DOHH2 (cell line): ENCODE results near the gene SLC1A1.

Experiments used
- H3F3A ChIP-seq: fragments of 200-600 bp; sonication (generic), shearing (Covaris generic); 2 replicates; pipeline ENCODE4 v1.6.0; 2016; ENCODE audit warnings: antibody characterized with exemption, mild to moderate bottlenecking; ENCODE audit not compliant: control insufficient read depth, insufficient read depth
- H3K27ac ChIP-seq: fragments of 200-600 bp; sonication (generic); 2 replicates; pipeline ENCODE4 v1.5.1; 2014; ENCODE audit warnings: low read depth, mild to moderate bottlenecking, low read length, moderate library complexity
- H3K27me3 ChIP-seq: fragments of 200-600 bp; sonication (generic); 2 replicates; pipeline ENCODE4 v1.6.1; 2014; ENCODE audit warnings: mild to moderate bottlenecking, low read length, mixed read lengths; ENCODE audit not compliant: control insufficient read depth
- H3K36me3 ChIP-seq: fragments of 200-600 bp; sonication (generic); 2 replicates; pipeline ENCODE4 v1.6.1; 2014; ENCODE audit warnings: mild to moderate bottlenecking, low read length, moderate library complexity, mixed read lengths; ENCODE audit not compliant: control insufficient read depth
- H3K4me1 ChIP-seq: fragments of 200-600 bp; sonication (generic); 2 replicates; pipeline ENCODE4 v1.6.1; 2014; ENCODE audit warnings: mild to moderate bottlenecking, low read length, mixed read lengths; ENCODE audit not compliant: control insufficient read depth
- H3K4me2 ChIP-seq: fragments of 200-600 bp; sonication (generic); 2 replicates; pipeline ENCODE4 v1.6.0; 2014; ENCODE audit warnings: mild to moderate bottlenecking, low read length, moderate library complexity
- H3K4me3 ChIP-seq: fragments of 200-600 bp; sonication (generic); 2 replicates; pipeline ENCODE4 v1.5.1; 2014; ENCODE audit warnings: mild to moderate bottlenecking, low read length, mixed read lengths
- H3K79me2 ChIP-seq: fragments of 200-600 bp; sonication (generic); 2 replicates; pipeline ENCODE4 v1.6.1; 2014; ENCODE audit warnings: mild to moderate bottlenecking, low read length, mixed read lengths; ENCODE audit not compliant: control insufficient read depth
- H3K9me2 ChIP-seq: fragments of 200-600 bp; sonication (generic); replicated peaks from 2 replicates; pipeline ENCODE4 v1.6.1; 2014; ENCODE audit warnings: mild to moderate bottlenecking, low read length, mixed read lengths; ENCODE audit not compliant: control insufficient read depth
- H3K9me3 ChIP-seq: fragments of 200-600 bp; sonication (generic); 2 replicates; pipeline ENCODE4 v1.6.1; 2014; ENCODE audit warnings: antibody characterized with exemption, low read length, mixed read lengths; ENCODE audit not compliant: control insufficient read depth, insufficient read depth
- H4K20me1 ChIP-seq: fragments of 200-600 bp; sonication (generic); 2 replicates; pipeline ENCODE4 v1.6.0; 2014; ENCODE audit warnings: low read depth, mild to moderate bottlenecking, antibody characterized with exemption, low read length, moderate library complexity; ENCODE audit not compliant: control insufficient read depth, insufficient read depth
- EZH2phosphoT487 ChIP-seq: fragments of 200-600 bp; sonication (generic); IDR thresholded peaks from 2 replicates; pipeline ENCODE4 v1.6.1; 2017; ENCODE audit warnings: borderline replicate concordance, mild to moderate bottlenecking, antibody characterized with exemption, low read length, moderate library complexity, mixed read lengths
- TF ChIP-seq, protein P1 (sequence below): fragments of 200-600 bp; sonication (generic); IDR thresholded peaks from one replicate; pipeline ENCODE4 v1.5.1; 2014; ENCODE audit warnings: antibody characterized with exemption, mild to moderate bottlenecking, low read depth, low read length; ENCODE audit not compliant: poor library complexity, severe bottlenecking

Gene SLC1A1

DNA sequence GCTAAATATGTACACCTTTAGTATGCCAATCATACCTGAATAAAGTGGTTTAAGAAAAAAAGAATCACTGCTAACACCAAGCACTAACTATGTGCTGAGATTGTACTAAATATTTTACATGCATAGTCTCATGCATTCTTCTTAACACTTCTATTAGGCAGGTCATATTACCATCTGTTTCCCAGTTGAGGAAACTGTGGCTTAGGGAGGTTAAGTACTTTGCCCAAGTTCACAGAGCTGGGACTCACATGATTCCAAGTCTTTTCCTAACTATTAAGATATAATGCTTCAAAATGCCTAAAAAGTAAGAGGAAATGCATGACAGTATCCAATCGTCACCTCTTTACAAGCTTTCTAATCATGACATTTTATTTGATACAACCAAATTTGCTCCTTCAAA lies 102.6 kb downstream of the SLC1A1 start:
- H3K4me2 ChIP-seq, result no peak overlapping the region
- H4K20me1 ChIP-seq, result no peaks in the 10 kb centered on the region
- H3K4me3 ChIP-seq, result no peak overlapping the region
- no peaks in the 10 kb centered on the region for H3K79me2 ChIP-seq
- no peaks in the 10 kb centered on the region for H3K9me2 ChIP-seq
- no peaks in the 10 kb centered on the region for H3K9me3 ChIP-seq
- no peak for TF ChIP-seq EZH2phosphoT487
- TF ChIP-seq, protein P1, sequence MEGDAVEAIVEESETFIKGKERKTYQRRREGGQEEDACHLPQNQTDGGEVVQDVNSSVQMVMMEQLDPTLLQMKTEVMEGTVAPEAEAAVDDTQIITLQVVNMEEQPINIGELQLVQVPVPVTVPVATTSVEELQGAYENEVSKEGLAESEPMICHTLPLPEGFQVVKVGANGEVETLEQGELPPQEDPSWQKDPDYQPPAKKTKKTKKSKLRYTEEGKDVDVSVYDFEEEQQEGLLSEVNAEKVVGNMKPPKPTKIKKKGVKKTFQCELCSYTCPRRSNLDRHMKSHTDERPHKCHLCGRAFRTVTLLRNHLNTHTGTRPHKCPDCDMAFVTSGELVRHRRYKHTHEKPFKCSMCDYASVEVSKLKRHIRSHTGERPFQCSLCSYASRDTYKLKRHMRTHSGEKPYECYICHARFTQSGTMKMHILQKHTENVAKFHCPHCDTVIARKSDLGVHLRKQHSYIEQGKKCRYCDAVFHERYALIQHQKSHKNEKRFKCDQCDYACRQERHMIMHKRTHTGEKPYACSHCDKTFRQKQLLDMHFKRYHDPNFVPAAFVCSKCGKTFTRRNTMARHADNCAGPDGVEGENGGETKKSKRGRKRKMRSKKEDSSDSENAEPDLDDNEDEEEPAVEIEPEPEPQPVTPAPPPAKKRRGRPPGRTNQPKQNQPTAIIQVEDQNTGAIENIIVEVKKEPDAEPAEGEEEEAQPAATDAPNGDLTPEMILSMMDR, result no peak
- no peaks in the 10 kb centered on the region for H3F3A ChIP-seq
- H3K4me1 ChIP-seq, result peaks cover 6% of the 10 kb centered on the region; the same call in 1 of the 2 replicates
- no peak overlapping the region for H3K27ac ChIP-seq
- no peaks in the 10 kb centered on the region for H3K27me3 ChIP-seq
- H3K36me3 ChIP-seq, result no peaks in the 10 kb centered on the region

DNA sequence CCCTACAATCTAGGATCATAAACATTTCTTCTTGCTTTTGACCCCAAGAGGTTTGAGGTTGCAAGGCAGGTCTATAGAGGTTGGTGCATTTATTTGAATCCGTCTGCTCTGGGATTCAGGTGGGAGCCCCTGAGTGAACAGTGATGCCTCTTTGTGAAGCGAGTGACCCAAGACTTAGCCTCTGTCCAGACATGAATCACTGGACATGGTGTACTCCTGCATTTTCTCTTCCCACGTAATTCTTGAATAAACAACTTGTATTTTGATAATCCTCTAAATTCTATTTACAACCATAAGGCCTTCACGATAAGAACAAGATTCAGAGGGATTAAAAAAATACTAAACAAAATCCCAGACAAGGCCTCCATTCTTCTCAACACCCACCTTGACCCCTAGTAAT lies 104.3 kb downstream of the SLC1A1 start:
- no peak overlapping the region for H3K4me2 ChIP-seq
- no peaks in the 10 kb centered on the region for H4K20me1 ChIP-seq
- no peaks in the 10 kb centered on the region for H3K79me2 ChIP-seq
- TF ChIP-seq, protein P1, result no peak
- no peak for TF ChIP-seq EZH2phosphoT487
- H3K4me1 ChIP-seq, result peaks cover 6% of the 10 kb centered on the region; the same call in 1 of the 2 replicates
- H3K27me3 ChIP-seq, result no peaks in the 10 kb centered on the region
- H3K9me2 ChIP-seq, result no peaks in the 10 kb centered on the region
- no peaks in the 10 kb centered on the region for H3F3A ChIP-seq
- no peaks in the 10 kb centered on the region for H3K9me3 ChIP-seq
- no peaks in the 10 kb centered on the region for H3K36me3 ChIP-seq
- H3K4me3 ChIP-seq, result no peak overlapping the region
- no peak overlapping the region for H3K27ac ChIP-seq

DNA sequence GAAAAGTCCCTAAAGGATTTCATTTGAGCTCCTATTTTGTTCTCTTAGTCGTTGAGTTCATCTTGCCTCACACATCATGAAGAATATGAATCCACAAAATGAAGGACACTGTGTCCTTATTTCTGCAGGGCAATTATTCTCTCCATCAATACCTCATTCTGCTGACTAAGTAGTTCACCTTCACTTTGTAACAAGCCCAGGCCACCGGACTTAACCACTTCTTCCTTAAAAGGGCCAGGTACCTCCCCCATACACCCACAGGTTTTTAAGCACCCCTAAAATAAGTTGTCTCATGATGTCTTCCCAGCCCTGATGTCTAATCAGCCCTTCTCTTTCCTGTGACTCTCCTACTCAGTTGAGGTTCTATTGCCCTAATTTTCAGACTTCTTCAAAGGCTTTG lies 104.7 kb downstream of the SLC1A1 start:
- no peak overlapping the region for H3K27ac ChIP-seq
- H3K79me2 ChIP-seq, result no peaks in the 10 kb centered on the region
- no peaks in the 10 kb centered on the region for H3K27me3 ChIP-seq
- H3K4me2 ChIP-seq, result no peak overlapping the region
- no peaks in the 10 kb centered on the region for H4K20me1 ChIP-seq
- H3K9me3 ChIP-seq, result no peaks in the 10 kb centered on the region
- no peaks in the 10 kb centered on the region for H3F3A ChIP-seq
- TF ChIP-seq, protein P1, result no peak
- no peak for TF ChIP-seq EZH2phosphoT487
- peaks cover 6% of the 10 kb centered on the region; the same call in 1 of the 2 replicates for H3K4me1 ChIP-seq
- no peak overlapping the region for H3K4me3 ChIP-seq
- H3K9me2 ChIP-seq, result no peaks in the 10 kb centered on the region
- no peaks in the 10 kb centered on the region for H3K36me3 ChIP-seq
